Right lobe of liver (tissue), 4 donors: Measurements from ENCODE around the gene PAFAH1B1.

Source experiments
- POLR2A ChIP-seq: fragments of 450-650 bp; IDR thresholded peaks from one replicate; pipeline ENCODE4 v1.6.1; 2017; ENCODE audit warnings: antibody characterized with exemption, mild to moderate bottlenecking
- TF ChIP-seq, protein P1 (sequence below), 4 donors: fragments of 200-600 bp in 3 of 4; fragments of 450-650 bp in 1 of 4; IDR thresholded peaks; one replicate each; pipeline versions ENCODE4 v1.5.1 to v1.8.0; 2016 to 2022; ENCODE audit warnings: antibody characterized with exemption in 4 of 4, mild to moderate bottlenecking in 2 of 4
- donor health status: DM: no; HTN: no; CAD: no.
- donor health status: DM: no; HTN: no; CAD: no.
- donor health status: DM: no; HTN: yes; CAD: no.

- TF ChIP-seq POLR2A, result no peak
- TF ChIP-seq, protein P1, sequence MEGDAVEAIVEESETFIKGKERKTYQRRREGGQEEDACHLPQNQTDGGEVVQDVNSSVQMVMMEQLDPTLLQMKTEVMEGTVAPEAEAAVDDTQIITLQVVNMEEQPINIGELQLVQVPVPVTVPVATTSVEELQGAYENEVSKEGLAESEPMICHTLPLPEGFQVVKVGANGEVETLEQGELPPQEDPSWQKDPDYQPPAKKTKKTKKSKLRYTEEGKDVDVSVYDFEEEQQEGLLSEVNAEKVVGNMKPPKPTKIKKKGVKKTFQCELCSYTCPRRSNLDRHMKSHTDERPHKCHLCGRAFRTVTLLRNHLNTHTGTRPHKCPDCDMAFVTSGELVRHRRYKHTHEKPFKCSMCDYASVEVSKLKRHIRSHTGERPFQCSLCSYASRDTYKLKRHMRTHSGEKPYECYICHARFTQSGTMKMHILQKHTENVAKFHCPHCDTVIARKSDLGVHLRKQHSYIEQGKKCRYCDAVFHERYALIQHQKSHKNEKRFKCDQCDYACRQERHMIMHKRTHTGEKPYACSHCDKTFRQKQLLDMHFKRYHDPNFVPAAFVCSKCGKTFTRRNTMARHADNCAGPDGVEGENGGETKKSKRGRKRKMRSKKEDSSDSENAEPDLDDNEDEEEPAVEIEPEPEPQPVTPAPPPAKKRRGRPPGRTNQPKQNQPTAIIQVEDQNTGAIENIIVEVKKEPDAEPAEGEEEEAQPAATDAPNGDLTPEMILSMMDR (IDR thresholded peaks at IDR 0.05), result no peak
These were observed 22.4 kb downstream of the PAFAH1B1 start for GRCh38 chr17:2615882-2616281.
